HG03066 (cell line): ENCODE measurements around the gene EOGT.

Experiments used
- ATAC-seq: cut with Tn5 transposase; IDR thresholded peaks from one replicate; pipeline ENCODE4 v1.9.1; 2021; ENCODE audit warnings: low read depth; ENCODE audit not compliant: unreplicated experiment

Gene EOGT

GRCh38 chr3:69009559-69010410 lies 3.7 kb downstream of the EOGT start:
- no peak for ATAC-seq

GRCh38 chr3:69008980-69009379 lies 4.5 kb downstream of the EOGT start:
- ATAC-seq, result no peak

GRCh38 chr3:69005791-69006482 lies 7.5 kb downstream of the EOGT start:
- ATAC-seq, result no peak

- no peak for ATAC-seq
Observed at GRCh38 chr3:69005071-69005790, 8.3 kb downstream of the EOGT start.

GRCh38 chr3:69004138-69004537 lies 9.3 kb downstream of the EOGT start:
- no peak for ATAC-seq

GRCh38 chr3:68999605-69000004 lies 13.9 kb downstream of the EOGT start:
- ATAC-seq, result no peak

GRCh38 chr3:68999158-68999557 lies 14.3 kb downstream of the EOGT start:
- no peak for ATAC-seq

- ATAC-seq, result no peak
Observed at GRCh38 chr3:68997887-68998286, 15.6 kb downstream of the EOGT start.

GRCh38 chr3:68996356-68996995 lies 17.0 kb downstream of the EOGT start:
- ATAC-seq, result no peak

- ATAC-seq, result no peak
Observed at GRCh38 chr3:68988740-68989139, 24.7 kb downstream of the EOGT start.

GRCh38 chr3:68987322-68987721 lies 26.2 kb downstream of the EOGT start:
- no peak for ATAC-seq

GRCh38 chr3:68986496-68987208 lies 26.8 kb downstream of the EOGT start:
- no peak for ATAC-seq

GRCh38 chr3:68985146-68985790 lies 28.2 kb downstream of the EOGT start:
- ATAC-seq, result no peak

- no peak for ATAC-seq
Observed at GRCh38 chr3:68984011-68984530, 29.4 kb downstream of the EOGT start.

GRCh38 chr3:68977486-68978167 lies 35.9 kb downstream of the EOGT start:
- no peak for ATAC-seq

GRCh38 chr3:68974711-68975110 lies 38.8 kb downstream of the EOGT start:
- ATAC-seq, result no peak

- no peak for ATAC-seq
Observed at GRCh38 chr3:68973639-68974038, 39.8 kb downstream of the EOGT start.

- ATAC-seq, result no peak
Observed at GRCh38 chr3:68972358-68972979, 41.0 kb downstream of the EOGT start.
